ENCODE measurements around the gene ARX. TPM values are rescaled to one million over a fixed set of nuclear protein-coding genes. Genes with fewer than 3 reads are reported as not detected.
A peak's percentile ranks its signal among the peaks of the same experiment; 100 is the strongest.

The ARX gene
- polyA plus RNA-seq, 1 donor, result 1.8 TPM

- WGBS (ENCODE audit: insufficient coverage, low lambda C conversion rate), result no CpG with 5 or more reads among the region's 5 CpGs
- no peak overlapping the region for H3K4me3 ChIP-seq (ENCODE audit: low read length)
- H3K4me1 ChIP-seq (ENCODE audit: control insufficient read depth, insufficient read depth, low read length), result no peaks in the 10 kb centered on the region
- H3K36me3 ChIP-seq (ENCODE audit: control insufficient read depth, insufficient read depth, low read length), result no peaks in the 10 kb centered on the region
- H3K27me3 ChIP-seq (ENCODE audit: control insufficient read depth, insufficient read depth, low read length), result no peaks in the 10 kb centered on the region
- DNase-seq, result no peak
- no peaks in the 10 kb centered on the region for H3K9me3 ChIP-seq (ENCODE audit: control insufficient read depth, low read depth, low read length)
- no peak overlapping the region for H3K27ac ChIP-seq (ENCODE audit: low read length)
These were observed 46.0 kb downstream of the ARX start for GRCh38 chrX:24969812-24970211.

DNA sequence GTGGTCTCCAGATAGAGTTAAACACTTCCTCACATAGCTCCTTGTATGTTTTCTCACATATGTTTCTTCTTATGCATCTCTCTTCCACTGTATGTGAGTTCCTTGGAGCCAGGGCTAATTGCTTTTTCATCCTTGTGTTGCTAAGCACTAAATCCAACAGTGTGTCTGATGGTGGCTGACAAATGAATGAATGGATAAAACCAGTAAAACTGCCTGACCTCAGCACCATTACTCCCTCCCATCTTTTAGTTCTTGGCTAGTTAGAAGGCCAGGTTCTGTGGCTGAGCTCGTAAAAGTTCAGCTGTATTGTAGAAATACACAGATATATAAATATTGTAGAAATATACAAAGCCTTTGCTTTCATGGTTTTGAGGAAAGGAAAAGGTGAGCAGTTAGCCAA is 50.4 kb downstream of the ARX start:
- no CpG with 5 or more reads among the region's 1 CpG for WGBS (ENCODE audit: insufficient coverage, low lambda C conversion rate)
- H3K9me3 ChIP-seq (ENCODE audit: control insufficient read depth, low read depth, low read length), result no peaks in the 10 kb centered on the region
- no peak for DNase-seq
- H3K4me1 ChIP-seq (ENCODE audit: control insufficient read depth, insufficient read depth, low read length), result no peaks in the 10 kb centered on the region
- no peak overlapping the region for H3K4me3 ChIP-seq (ENCODE audit: low read length)
- no peaks in the 10 kb centered on the region for H3K27me3 ChIP-seq (ENCODE audit: control insufficient read depth, insufficient read depth, low read length)
- no peak overlapping the region for H3K27ac ChIP-seq (ENCODE audit: low read length)
- no peaks in the 10 kb centered on the region for H3K36me3 ChIP-seq (ENCODE audit: control insufficient read depth, insufficient read depth, low read length)

GRCh38 chrX:24963823-24964222 is 51.9 kb downstream of the ARX start:
- no peaks in the 10 kb centered on the region for H3K36me3 ChIP-seq (ENCODE audit: control insufficient read depth, insufficient read depth, low read length)
- H3K27me3 ChIP-seq (ENCODE audit: control insufficient read depth, insufficient read depth, low read length), result no peaks in the 10 kb centered on the region
- H3K4me3 ChIP-seq (ENCODE audit: low read length), result no peak overlapping the region
- no peaks in the 10 kb centered on the region for H3K9me3 ChIP-seq (ENCODE audit: control insufficient read depth, low read depth, low read length)
- H3K27ac ChIP-seq (ENCODE audit: low read length), result no peak overlapping the region
- no CpG with 5 or more reads among the region's 2 CpGs for WGBS (ENCODE audit: insufficient coverage, low lambda C conversion rate)
- DNase-seq, result no peak
- H3K4me1 ChIP-seq (ENCODE audit: control insufficient read depth, insufficient read depth, low read length), result no peaks in the 10 kb centered on the region

- H3K36me3 ChIP-seq (ENCODE audit: control insufficient read depth, insufficient read depth, low read length), result no peaks in the 10 kb centered on the region
- H3K4me1 ChIP-seq (ENCODE audit: control insufficient read depth, insufficient read depth, low read length), result no peaks in the 10 kb centered on the region
- no peaks in the 10 kb centered on the region for H3K9me3 ChIP-seq (ENCODE audit: control insufficient read depth, low read depth, low read length)
- H3K4me3 ChIP-seq (ENCODE audit: low read length), result no peak overlapping the region
- no peaks in the 10 kb centered on the region for H3K27me3 ChIP-seq (ENCODE audit: control insufficient read depth, insufficient read depth, low read length)
- no peak for DNase-seq
- no CpG with 5 or more reads among the region's 1 CpG for WGBS (ENCODE audit: insufficient coverage, low lambda C conversion rate)
- H3K27ac ChIP-seq (ENCODE audit: low read length), result no peak overlapping the region
These were observed 54.0 kb downstream of the ARX start for GRCh38 chrX:24961809-24962208.

DNA sequence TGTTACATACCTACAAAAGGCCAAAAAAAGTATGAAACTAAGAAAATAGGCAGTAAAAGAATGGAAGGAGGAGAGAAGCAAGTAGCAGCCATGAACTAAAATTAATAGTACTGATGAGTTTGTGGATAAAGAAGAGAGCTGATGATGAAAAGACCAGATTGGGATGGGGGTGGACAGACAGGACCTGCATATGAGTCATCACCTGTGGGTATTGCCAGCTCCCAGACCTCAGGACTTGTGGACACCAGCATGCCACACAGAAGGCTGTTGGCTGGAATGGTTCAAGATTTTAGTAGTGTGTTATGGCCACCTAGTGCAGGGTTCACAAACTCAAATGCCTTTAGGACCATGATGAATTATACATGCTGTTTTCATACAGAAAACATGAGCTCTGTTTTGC is 58.9 kb downstream of the ARX start:
- no peaks in the 10 kb centered on the region for H3K9me3 ChIP-seq (ENCODE audit: control insufficient read depth, low read depth, low read length)
- no peaks in the 10 kb centered on the region for H3K27me3 ChIP-seq (ENCODE audit: control insufficient read depth, insufficient read depth, low read length)
- H3K27ac ChIP-seq (ENCODE audit: low read length), result no peak overlapping the region
- no peaks in the 10 kb centered on the region for H3K4me1 ChIP-seq (ENCODE audit: control insufficient read depth, insufficient read depth, low read length)
- H3K36me3 ChIP-seq (ENCODE audit: control insufficient read depth, insufficient read depth, low read length), result no peaks in the 10 kb centered on the region
- DNase-seq, result no peak
- no peak overlapping the region for H3K4me3 ChIP-seq (ENCODE audit: low read length)

DNA sequence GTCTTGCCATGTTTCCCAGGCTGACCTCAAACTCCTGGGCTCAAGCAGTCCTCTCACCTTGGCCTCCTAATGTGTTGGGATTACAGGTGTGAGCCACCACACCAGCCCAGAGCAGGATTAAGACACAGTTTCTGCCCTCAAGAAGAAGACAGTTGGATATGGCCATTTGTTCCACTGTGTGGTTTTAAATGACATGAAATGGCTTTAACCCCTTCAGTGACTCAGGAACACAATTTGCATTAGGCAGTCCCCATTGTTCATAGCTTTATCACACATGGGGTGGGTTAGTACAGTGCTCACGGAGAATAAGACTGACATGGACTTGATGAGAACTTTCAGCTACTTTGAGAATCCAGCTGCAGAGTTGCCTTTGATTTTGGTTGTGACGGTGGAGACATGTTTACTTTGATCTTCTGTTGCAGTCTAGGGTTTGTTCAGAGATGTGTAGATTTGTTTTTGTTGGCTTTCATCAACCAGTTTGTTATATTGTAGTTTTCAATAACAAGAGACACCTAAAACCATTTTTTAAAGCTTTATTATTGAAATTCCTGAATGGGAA is 60.3 kb downstream of the ARX start:
- no peaks in the 10 kb centered on the region for H3K27me3 ChIP-seq (ENCODE audit: control insufficient read depth, insufficient read depth, low read length)
- no peak overlapping the region for H3K27ac ChIP-seq (ENCODE audit: low read length)
- DNase-seq, result no peak
- no peaks in the 10 kb centered on the region for H3K36me3 ChIP-seq (ENCODE audit: control insufficient read depth, insufficient read depth, low read length)
- H3K4me3 ChIP-seq (ENCODE audit: low read length), result no peak overlapping the region
- H3K9me3 ChIP-seq (ENCODE audit: control insufficient read depth, low read depth, low read length), result no peaks in the 10 kb centered on the region
- WGBS (ENCODE audit: insufficient coverage, low lambda C conversion rate), result no CpG with 5 or more reads among the region's 2 CpGs
- no peaks in the 10 kb centered on the region for H3K4me1 ChIP-seq (ENCODE audit: control insufficient read depth, insufficient read depth, low read length)

- DNase-seq, result peak in 1 of 2 donors; percentile 28
- WGBS (ENCODE audit: insufficient coverage, low lambda C conversion rate), result no CpG with 5 or more reads among the region's 2 CpGs
- no peak overlapping the region for H3K27ac ChIP-seq (ENCODE audit: low read length)
These were observed 61.0 kb downstream of the ARX start for GRCh38 chrX:24954732-24955131.

More at GRCh38 chrX:24954732-24955131, 61.0 kb downstream of the ARX start:
- Histone ChIP-seq H3K9me3 (ENCODE audit: control insufficient read depth, low read depth, low read length) (no peaks in the 10 kb centered on the region), H3K4me3 (ENCODE audit: low read length) (no peak overlapping the region), H3K36me3 (ENCODE audit: control insufficient read depth, insufficient read depth, low read length) (no peaks in the 10 kb centered on the region), H3K4me1 (ENCODE audit: control insufficient read depth, insufficient read depth, low read length) (no peaks in the 10 kb centered on the region), H3K27me3 (ENCODE audit: control insufficient read depth, insufficient read depth, low read length) (no peaks in the 10 kb centered on the region)

Measured in large intestine (tissue), 3 donors.